OCI-LY7 (cell line): ENCODE data around the gene PABPN1L. TPM values are rescaled to one million over a fixed set of nuclear protein-coding genes. Genes with fewer than 3 reads are reported as not detected.

ENCODE experiments used
- BruUV-seq: library from RNA; stranded (reverse); fragments of 400-500 nt; replicated peaks from 2 replicates; lab custom pipeline; 2021; lab: Mats Ljungman, UMichigan
- CTCF ChIA-PET: fragments of 300-600 bp; sonication (Branson Sonifier 250); formaldehyde crosslinking; loops from one replicate; lab custom pipeline; 2022; ENCODE audit warnings: antibody characterized with exemption; ENCODE audit not compliant: unreplicated experiment; lab: Charles Lee
- POLR2A ChIA-PET: fragments of 300-600 bp; sonication (Branson Sonifier 250); formaldehyde crosslinking; loops from one replicate; lab custom pipeline; 2022; ENCODE audit warnings: antibody characterized with exemption; lab: Charles Lee
- DNase-seq: peaks from one replicate; pipeline ENCODE4 v3.0.0-alpha.2; 2015; ENCODE audit warnings: low spot score
- H2AFZ ChIP-seq: fragments of 200-600 bp; sonication (generic), shearing (Covaris generic); 2 replicates; pipeline ENCODE4 v1.6.1; 2014; ENCODE audit warnings: mild to moderate bottlenecking, antibody characterized with exemption, low read length, moderate library complexity
- H3K27ac ChIP-seq: fragments of 200-600 bp; sonication (generic); 2 replicates; pipeline ENCODE4 v1.5.1; 2014; ENCODE audit warnings: mixed run types, low read depth, mild to moderate bottlenecking, moderate library complexity, low read length, inconsistent platforms; ENCODE audit not compliant: poor library complexity, severe bottlenecking
- H3K36me3 ChIP-seq: fragments of 200-600 bp; sonication (generic); 2 replicates; pipeline ENCODE4 v1.6.1; 2014; ENCODE audit warnings: mild to moderate bottlenecking, antibody characterized with exemption, low read length, moderate library complexity, mixed read lengths; ENCODE audit not compliant: insufficient read depth
- H3K4me1 ChIP-seq: fragments of 200-600 bp; sonication (generic); 2 replicates; pipeline ENCODE4 v1.5.1; 2014; ENCODE audit warnings: mild to moderate bottlenecking, low read length; ENCODE audit not compliant: insufficient read depth, poor library complexity, severe bottlenecking
- H3K4me2 ChIP-seq: fragments of 200-600 bp; sonication (generic); 2 replicates; pipeline ENCODE4 v1.6.1; 2014; ENCODE audit warnings: mild to moderate bottlenecking, low read length
- H3K4me3 ChIP-seq: fragments of 200-600 bp; sonication (generic); 2 replicates; pipeline ENCODE4 v1.5.1; 2014; ENCODE audit warnings: mild to moderate bottlenecking, low read depth, low read length; ENCODE audit not compliant: poor library complexity, severe bottlenecking
- H3K79me2 ChIP-seq: fragments of 200-600 bp; sonication (generic); 2 replicates; pipeline ENCODE4 v1.6.1; 2016; ENCODE audit warnings: low read depth, mild to moderate bottlenecking, low read length, moderate library complexity, mixed read lengths; ENCODE audit not compliant: insufficient read depth
- H3K9me2 ChIP-seq: fragments of 200-600 bp; sonication (generic); 2 replicates; pipeline ENCODE4 v1.6.1; 2016; ENCODE audit warnings: mild to moderate bottlenecking, low read length, mixed read lengths; ENCODE audit not compliant: insufficient read depth
- H3K9me3 ChIP-seq: fragments of 200-600 bp; sonication (generic); 2 replicates; pipeline ENCODE4 v1.6.1; 2014; ENCODE audit warnings: mild to moderate bottlenecking, mixed run types, low read length, mixed read lengths
- H4K20me1 ChIP-seq: fragments of 200-600 bp; sonication (generic); 2 replicates; pipeline ENCODE4 v1.6.1; 2014; ENCODE audit warnings: mild to moderate bottlenecking, antibody characterized with exemption, low read length, moderate library complexity, mixed read lengths; ENCODE audit not compliant: insufficient read depth
- CTCF ChIP-seq: fragments of 200-600 bp; sonication (generic); conservative IDR thresholded peaks from 2 replicates; pipeline ENCODE4 v1.5.1; 2014; ENCODE audit warnings: mild to moderate bottlenecking, antibody characterized with exemption, low read length, moderate library complexity, mixed read lengths
- EZH2phosphoT487 ChIP-seq: fragments of 200-600 bp; sonication (generic); IDR thresholded peaks from 2 replicates; pipeline ENCODE4 v1.6.1; 2018; ENCODE audit warnings: low read depth, borderline replicate concordance, mild to moderate bottlenecking, mixed run types, antibody characterized with exemption, low read length, moderate library complexity, mixed read lengths
- intact Hi-C: fragments of 100-400 bp; cut with micrococcal nuclease; formaldehyde crosslinking; loops from one replicate; pipeline ENCODE4 v1.10.0; 2022; ENCODE audit not compliant: unreplicated experiment
- total RNA-seq, 2 experiments: library from RNA; depleted of rRNA in 1 of 2; stranded (reverse); fragments of >200 nt in 1 of 2; shearing (Covaris generic) in 1 of 2; gene quantifications; 2 replicates each; pipeline ENCODE4 v1.2.3, GENCODE V29; 2014 to 2022

Gene PABPN1L
- total RNA-seq, 2 experiments from 2014 or later, result 0.38 TPM; not detected in 1

GRCh38 chr16:88830783-88831182 is 35.7 kb downstream of the PABPN1L start:
- DNase-seq, result no peak
- POLR2A ChIA-PET, result interaction anchor here (0.6 kb wide), 1 partner anchor 686 kb away, joined by 4 read pairs; no protein-coding TSS in a partner anchor

GRCh38 chr16:88830258-88830657 is 36.2 kb downstream of the PABPN1L start:
- no peak overlapping the region for H2AFZ ChIP-seq
- TF ChIP-seq EZH2phosphoT487 (no peak), CTCF (no peak)
- no peaks in the 10 kb centered on the region for H3K9me3 ChIP-seq
- intact Hi-C loops, result no loop called here
- no peak overlapping the region for H3K4me2 ChIP-seq
- CTCF ChIA-PET, result no interaction called here
- H3K9me2 ChIP-seq, result no peaks in the 10 kb centered on the region
- no peaks in the 10 kb centered on the region for H3K4me1 ChIP-seq
- H3K79me2 ChIP-seq, result no peaks in the 10 kb centered on the region
- no peak overlapping the region for H3K4me3 ChIP-seq
- POLR2A ChIA-PET, result interaction anchor here (0.6 kb wide), 1 partner anchor 686 kb away, joined by 4 read pairs; no protein-coding TSS in a partner anchor
- H3K27ac ChIP-seq, result no peak overlapping the region
- H3K36me3 ChIP-seq, result no peaks in the 10 kb centered on the region
- no peaks in the 10 kb centered on the region for H4K20me1 ChIP-seq
- DNase-seq, result no peak
- BruUV-seq, result no TSS peak

More at GRCh38 chr16:88830783-88831182, 35.7 kb downstream of the PABPN1L start:
- no peaks in the 10 kb centered on the region for H3K36me3 ChIP-seq
- CTCF ChIA-PET, result no interaction called here
- H3K79me2 ChIP-seq, result no peaks in the 10 kb centered on the region
- H4K20me1 ChIP-seq, result no peaks in the 10 kb centered on the region
- no peaks in the 10 kb centered on the region for H3K4me1 ChIP-seq
- TF ChIP-seq CTCF (no peak), EZH2phosphoT487 (no peak)
- H3K4me2 ChIP-seq, result no peak overlapping the region
- intact Hi-C loops, result no loop called here
- H3K27ac ChIP-seq, result no peak overlapping the region
- BruUV-seq, result no TSS peak
- no peaks in the 10 kb centered on the region for H3K9me2 ChIP-seq
- H3K9me3 ChIP-seq, result no peaks in the 10 kb centered on the region
- no peak overlapping the region for H3K4me3 ChIP-seq
- no peak overlapping the region for H2AFZ ChIP-seq

GRCh38 chr16:88828711-88829110 is 37.7 kb downstream of the PABPN1L start:
- no TSS peak for BruUV-seq
- H2AFZ ChIP-seq, result no peak overlapping the region
- DNase-seq, result no peak
- CTCF ChIA-PET, result no interaction called here
- H3K9me2 ChIP-seq, result no peaks in the 10 kb centered on the region
- no peak overlapping the region for H3K4me2 ChIP-seq
- H3K4me1 ChIP-seq, result no peaks in the 10 kb centered on the region
- TF ChIP-seq EZH2phosphoT487 (no peak), CTCF (no peak)
- H3K9me3 ChIP-seq, result no peaks in the 10 kb centered on the region
- intact Hi-C loops, result no loop called here
- H4K20me1 ChIP-seq, result no peaks in the 10 kb centered on the region
- no peak overlapping the region for H3K4me3 ChIP-seq
- no peaks in the 10 kb centered on the region for H3K36me3 ChIP-seq
- H3K79me2 ChIP-seq, result no peaks in the 10 kb centered on the region
- POLR2A ChIA-PET, result no interaction called here
- no peak overlapping the region for H3K27ac ChIP-seq
